ENCODE data around the gene ATG9B. TPM values are rescaled to one million over a fixed set of nuclear protein-coding genes. Genes with fewer than 3 reads are reported as not detected.

ATG9B gene
- total and polyA plus RNA-seq, 2 donors (not counting 3 experiments of a cell fraction or from before 2014, with no cell fraction given): 0.04 TPM; not detected in 1

GRCh38 chr7:150997817-150998216, 26.5 kb downstream of the ATG9B start:
- Histone ChIP-seq H3K9ac (replicated peaks; ENCODE audit: extremely low read depth, insufficient read depth, low read length) (no peak overlapping the region), H3K4me1 (ENCODE audit: control insufficient read depth, extremely low read depth, insufficient read depth, low read length) (peaks cover 28% of the 10 kb centered on the region), H4K20me1 (replicated peaks; ENCODE audit: control insufficient read depth, extremely low read depth, insufficient read depth, low read length) (no peaks in the 10 kb centered on the region), H3K9me1 (replicated peaks; ENCODE audit: control insufficient read depth, extremely low read depth, insufficient read depth, low read length) (no peaks in the 10 kb centered on the region), H3K36me3 (ENCODE audit: control insufficient read depth in 2 of 2, extremely low read depth in 1 of 2, insufficient read depth in 2 of 2, low read length in 2 of 2) (peaks cover 0 to 37% of the 10 kb centered on the region in 2 experiments), H2AFZ (ENCODE audit: low read depth, low read length) (no peak overlapping the region), H3K79me2 (ENCODE audit: control insufficient read depth, insufficient read depth, low read length) (peaks cover 7% of the 10 kb centered on the region), H3K27me3 (ENCODE audit: control insufficient read depth in 2 of 2, insufficient read depth in 2 of 2, low read length in 2 of 2) (no peaks in the 10 kb centered on the region), H3K4me2 (ENCODE audit: insufficient read depth, low read length) (no peak overlapping the region), H3K4me3 (replicated peaks in 1 of 3; ENCODE audit: insufficient read depth in 1 of 3, low read depth in 1 of 3, low read length in 3 of 3) (no peak overlapping the region), H3K27ac (ENCODE audit: insufficient read depth, low read depth, low read length) (no peak overlapping the region), H3K9me3 (replicated peaks; ENCODE audit: control insufficient read depth, insufficient read depth, low read length) (no peaks in the 10 kb centered on the region)
- CTCF ChIA-PET: interaction anchor here (1.0 to 2.3 kb wide), 3 partner anchors 9 to 12 kb away, joined by 3 to 10 read pairs (median 5); no protein-coding TSS in a partner anchor
- dilution Hi-C loops (cut with MboI; ENCODE audit: extremely low pct_ligation_motif_present, low sequenced_read_pairs) (no loop called here), intact Hi-C loops (cut with micrococcal nuclease) (no loop called here)
- FAIRE-seq (no peak), DNase-seq (ENCODE audit: low read depth, low spot score) (no peak)
- TF ChIP-seq, protein P1, sequence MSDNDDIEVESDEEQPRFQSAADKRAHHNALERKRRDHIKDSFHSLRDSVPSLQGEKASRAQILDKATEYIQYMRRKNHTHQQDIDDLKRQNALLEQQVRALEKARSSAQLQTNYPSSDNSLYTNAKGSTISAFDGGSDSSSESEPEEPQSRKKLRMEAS (IDR thresholded peaks at IDR 0.05; ENCODE audit: insufficient read depth, insufficient read length): no peak
- TF ChIP-seq FOS (IDR thresholded peaks at IDR 0.05; ENCODE audit: borderline replicate concordance, insufficient read depth, low read length): no peak
- no peak for TF ChIP-seq EZH2 (IDR thresholded peaks at IDR 0.05; ENCODE audit: borderline replicate concordance, low read depth, low read length, severe bottlenecking)
- no peak for TF ChIP-seq POLR2AphosphoS5 (IDR thresholded peaks at IDR 0.05; ENCODE audit: insufficient read depth, low read depth, low read length)
- no peak for TF ChIP-seq JUN (IDR thresholded peaks at IDR 0.05; ENCODE audit: borderline replicate concordance, insufficient read depth, insufficient read length, low read depth)
- no peak for TF ChIP-seq MYC (IDR thresholded peaks at IDR 0.05; ENCODE audit: low read depth, low read length)
- TF ChIP-seq GATA2 (IDR thresholded peaks at IDR 0.05; ENCODE audit: insufficient read depth, insufficient read length, low read depth, low read length): no peak
- TF ChIP-seq, protein P2, sequence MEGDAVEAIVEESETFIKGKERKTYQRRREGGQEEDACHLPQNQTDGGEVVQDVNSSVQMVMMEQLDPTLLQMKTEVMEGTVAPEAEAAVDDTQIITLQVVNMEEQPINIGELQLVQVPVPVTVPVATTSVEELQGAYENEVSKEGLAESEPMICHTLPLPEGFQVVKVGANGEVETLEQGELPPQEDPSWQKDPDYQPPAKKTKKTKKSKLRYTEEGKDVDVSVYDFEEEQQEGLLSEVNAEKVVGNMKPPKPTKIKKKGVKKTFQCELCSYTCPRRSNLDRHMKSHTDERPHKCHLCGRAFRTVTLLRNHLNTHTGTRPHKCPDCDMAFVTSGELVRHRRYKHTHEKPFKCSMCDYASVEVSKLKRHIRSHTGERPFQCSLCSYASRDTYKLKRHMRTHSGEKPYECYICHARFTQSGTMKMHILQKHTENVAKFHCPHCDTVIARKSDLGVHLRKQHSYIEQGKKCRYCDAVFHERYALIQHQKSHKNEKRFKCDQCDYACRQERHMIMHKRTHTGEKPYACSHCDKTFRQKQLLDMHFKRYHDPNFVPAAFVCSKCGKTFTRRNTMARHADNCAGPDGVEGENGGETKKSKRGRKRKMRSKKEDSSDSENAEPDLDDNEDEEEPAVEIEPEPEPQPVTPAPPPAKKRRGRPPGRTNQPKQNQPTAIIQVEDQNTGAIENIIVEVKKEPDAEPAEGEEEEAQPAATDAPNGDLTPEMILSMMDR (IDR thresholded peaks at IDR 0.05; ENCODE audit: extremely low read depth in 1 of 2, insufficient read depth in 1 of 2, low read depth in 1 of 2, low read length in 2 of 2): no peak
- TF ChIP-seq POLR2A (IDR thresholded peaks at IDR 0.05; ENCODE audit: low read depth, low read length): no peak
- no TSS peak for BruUV-seq (replicated peaks)
- POLR2A ChIA-PET: no interaction called here
